SK-N-SH (cell line): ENCODE data around the gene CLGN. TPM values are rescaled to one million over a fixed set of nuclear protein-coding genes. Genes with fewer than 3 reads are reported as not detected.

Experiments used
- CTCF ChIA-PET: fragments of 300-600, 350-600 bp; formaldehyde crosslinking; extraction: SDS; loops from one replicate; lab custom pipeline; 2021; lab: Yijun Ruan, JAX
- POLR2A ChIA-PET: fragments of 350-600 bp; sonication (Branson Sonifier 250); formaldehyde crosslinking; extraction: SDS; loops from one replicate; lab custom pipeline; 2020; ENCODE audit warnings: antibody characterized with exemption, inconsistent platforms; lab: Yijun Ruan, JAX
- DNase-seq: peaks from one replicate; pipeline ENCODE4 v3.0.0; 2012
- H2AFZ ChIP-seq: fragments of 200-600 bp; sonication (generic); 2 replicates; pipeline ENCODE4 v1.8.1; 2016; ENCODE audit warnings: antibody characterized with exemption, mild to moderate bottlenecking, low read depth
- H3F3A ChIP-seq: fragments of 200-600 bp; sonication (generic); replicated peaks from 2 replicates; pipeline ENCODE3; 2016; ENCODE audit warnings: antibody characterized with exemption, mild to moderate bottlenecking; ENCODE audit not compliant: insufficient read depth
- H3K27ac ChIP-seq, 2 experiments: fragments of 200-500 bp in 1 of 2; fragments of 200-600 bp in 1 of 2; sonication (Bioruptor generic) in 1 of 2; sonication (generic), shearing (Covaris generic) in 1 of 2; 2 replicates each; pipeline versions ENCODE4 v1.5.1 to v1.6.1; 2014 to 2016; ENCODE audit warnings: low read depth in 2 of 2, inconsistent platforms in 1 of 2, low read length in 1 of 2, mild to moderate bottlenecking in 1 of 2, mixed read lengths in 1 of 2
- H3K27me3 ChIP-seq: fragments of 200-600 bp; sonication (generic), shearing (Covaris generic); 2 replicates; pipeline ENCODE4 v1.6.1; 2016; ENCODE audit warnings: mixed run types; ENCODE audit not compliant: insufficient read depth
- H3K36me3 ChIP-seq, 2 experiments: fragments of 200-500 bp in 1 of 2; fragments of 200-600 bp in 1 of 2; sonication (Bioruptor generic) in 1 of 2; sonication (generic) in 1 of 2; replicated peaks in 1 of 2; 2 replicates each; pipeline versions ENCODE3 to v1.5.1; 2014 to 2016; ENCODE audit warnings: low read length in 1 of 2, mild to moderate bottlenecking in 1 of 2; ENCODE audit not compliant: insufficient read depth in 2 of 2, control insufficient read depth in 1 of 2
- H3K4me1 ChIP-seq, 2 experiments: fragments of 200-500 bp in 1 of 2; fragments of 200-600 bp in 1 of 2; sonication (Bioruptor generic) in 1 of 2; sonication (generic), shearing (Covaris generic) in 1 of 2; 2 replicates each; pipeline versions ENCODE4 v1.5.1 to v1.6.1; 2014 to 2016; ENCODE audit warnings: low read depth in 1 of 2, low read length in 1 of 2, mixed run types in 1 of 2; ENCODE audit not compliant: insufficient read depth in 2 of 2, control insufficient read depth in 1 of 2
- H3K4me2 ChIP-seq: fragments of 200-600 bp; sonication (generic), shearing (Covaris generic); 2 replicates; pipeline ENCODE4 v1.6.1; 2017; ENCODE audit warnings: mixed run types
- H3K4me3 ChIP-seq, 2 experiments: fragments of 200-500 bp in 1 of 2; fragments of 200-600 bp in 1 of 2; sonication (Bioruptor generic) in 1 of 2; sonication (generic), shearing (Covaris generic) in 1 of 2; 2 replicates each; pipeline versions ENCODE4 v1.5.1 to v1.8.1; 2014 to 2016; ENCODE audit warnings: low read depth in 2 of 2, inconsistent platforms in 1 of 2, low read length in 1 of 2, mild to moderate bottlenecking in 1 of 2, mixed read lengths in 1 of 2, moderate library complexity in 1 of 2
- H3K79me2 ChIP-seq: fragments of 200-600 bp; sonication (generic); 2 replicates; pipeline ENCODE4 v1.8.1; 2017; ENCODE audit warnings: mild to moderate bottlenecking; ENCODE audit not compliant: insufficient read depth
- H3K9ac ChIP-seq: fragments of 200-600 bp; sonication (generic); 2 replicates; pipeline ENCODE4 v1.6.1; 2017; ENCODE audit warnings: mixed run types
- H3K9me2 ChIP-seq: fragments of 200-600 bp; sonication (generic); 2 replicates; pipeline ENCODE4 v1.6.1; 2017; ENCODE audit warnings: mixed run types
- H3K9me3 ChIP-seq: fragments of 200-600 bp; sonication (generic); 2 replicates; pipeline ENCODE4 v1.6.1; 2017; ENCODE audit warnings: mixed run types, mild to moderate bottlenecking, moderate library complexity
- H4K20me1 ChIP-seq: fragments of 200-600 bp; sonication (generic); 2 replicates; pipeline ENCODE4 v1.6.1; 2017; ENCODE audit warnings: mild to moderate bottlenecking, mixed run types; ENCODE audit not compliant: insufficient read depth
- ELF1 ChIP-seq: IDR thresholded peaks from 2 replicates; pipeline ENCODE4 v1.4.0; 2012
- EP300 ChIP-seq, 2 experiments: IDR thresholded peaks; 2 replicates each; pipeline versions ENCODE4 v1.4.0 to v1.6.1; 2012; ENCODE audit warnings: borderline replicate concordance in 1 of 2, low read depth in 1 of 2, low read length in 1 of 2
- EZH2phosphoT487 ChIP-seq: fragments of 200-600 bp; sonication (generic); IDR thresholded peaks from 2 replicates; pipeline ENCODE4 v1.6.1; 2017; ENCODE audit warnings: low read depth, mixed run types, mild to moderate bottlenecking, antibody characterized with exemption, moderate library complexity, borderline replicate concordance
- FOSL2 ChIP-seq: IDR thresholded peaks from 2 replicates; pipeline ENCODE4 v1.4.0; 2012; ENCODE audit warnings: low read depth, mild to moderate bottlenecking, moderate library complexity, borderline replicate concordance
- FOXJ3 ChIP-seq: sonication (generic); formaldehyde crosslinking; IDR thresholded peaks from 2 replicates; pipeline ENCODE4 v1.5.1; 2020; ENCODE audit warnings: mild to moderate bottlenecking, missing genetic modification reagents
- GABPA ChIP-seq: IDR thresholded peaks from 2 replicates; pipeline ENCODE4 v1.4.0; 2012; ENCODE audit warnings: low read depth, mild to moderate bottlenecking
- GATA2 ChIP-seq: sonication (generic); formaldehyde crosslinking; IDR thresholded peaks from 2 replicates; pipeline ENCODE4 v1.5.0; 2020; ENCODE audit warnings: mild to moderate bottlenecking, missing genetic modification reagents
- MEF2A ChIP-seq: IDR thresholded peaks from 2 replicates; pipeline ENCODE4 v1.4.0; 2012; ENCODE audit warnings: low read depth, borderline replicate concordance
- NFIC ChIP-seq: IDR thresholded peaks from 2 replicates; pipeline ENCODE4 v1.4.0; 2012; ENCODE audit warnings: borderline replicate concordance
- NRF1 ChIP-seq: IDR thresholded peaks from 2 replicates; pipeline ENCODE4 v1.6.1; 2012; ENCODE audit warnings: low read depth, mild to moderate bottlenecking, low read length
- POLR2AphosphoS5 ChIP-seq: IDR thresholded peaks from 2 replicates; pipeline ENCODE4 v1.6.1; 2012; ENCODE audit warnings: low read depth, low read length
- RAD21 ChIP-seq: IDR thresholded peaks from 2 replicates; pipeline ENCODE4 v1.6.1; 2012; ENCODE audit warnings: mild to moderate bottlenecking, low read length
- RCOR1 ChIP-seq: fragments of 150-350 bp; IDR thresholded peaks from 2 replicates; pipeline ENCODE4 v1.6.1; 2017; ENCODE audit warnings: antibody characterized with exemption, low read length
- SMC3 ChIP-seq: IDR thresholded peaks from 2 replicates; pipeline ENCODE4 v1.6.1; 2012; ENCODE audit warnings: low read depth, low read length, improper control_type of control experiment
- TAF1 ChIP-seq: IDR thresholded peaks from 2 replicates; pipeline ENCODE4 v1.6.1; 2012; ENCODE audit warnings: low read depth, mild to moderate bottlenecking, low read length, moderate library complexity, borderline replicate concordance
- TCF12 ChIP-seq: IDR thresholded peaks from 2 replicates; pipeline ENCODE4 v1.4.0; 2012
- TEAD4 ChIP-seq: IDR thresholded peaks from 2 replicates; pipeline ENCODE4 v1.4.0; 2012; ENCODE audit warnings: mild to moderate bottlenecking, borderline replicate concordance; ENCODE audit not compliant: insufficient read depth
- WGBS: methylation state at CpG from one replicate; pipeline ENCODE4 v1.1.6; 2017; ENCODE audit warnings: low lambda C conversion rate; 5-methylcytosine and 5-hydroxymethylcytosine counted together
- polyA plus RNA-seq, 3 experiments: library from polyadenylated mRNA; depleted of rRNA; stranded (reverse); fragments of >200 nt; gene quantifications; 2 replicates each; pipeline ENCODE4 v1.2.3, GENCODE V29; 2012
- TF ChIP-seq, protein P1 (sequence below): fragments of 200-600 bp; sonication (generic); IDR thresholded peaks from 2 replicates; pipeline ENCODE4 v1.6.1; 2017; ENCODE audit warnings: antibody characterized with exemption, mild to moderate bottlenecking, moderate library complexity
- TF ChIP-seq, protein P2 (sequence below): IDR thresholded peaks from 2 replicates; pipeline ENCODE4; 2012
- TF ChIP-seq, protein P3 (sequence below): IDR thresholded peaks from 2 replicates; pipeline ENCODE4 v1.4.0; 2012; ENCODE audit warnings: low read depth, borderline replicate concordance
- TF ChIP-seq, protein P4 (sequence below): IDR thresholded peaks from 2 replicates; pipeline ENCODE4 v1.6.1; 2012; ENCODE audit warnings: mild to moderate bottlenecking, low read depth, low read length, moderate library complexity

The CLGN gene, protein sequence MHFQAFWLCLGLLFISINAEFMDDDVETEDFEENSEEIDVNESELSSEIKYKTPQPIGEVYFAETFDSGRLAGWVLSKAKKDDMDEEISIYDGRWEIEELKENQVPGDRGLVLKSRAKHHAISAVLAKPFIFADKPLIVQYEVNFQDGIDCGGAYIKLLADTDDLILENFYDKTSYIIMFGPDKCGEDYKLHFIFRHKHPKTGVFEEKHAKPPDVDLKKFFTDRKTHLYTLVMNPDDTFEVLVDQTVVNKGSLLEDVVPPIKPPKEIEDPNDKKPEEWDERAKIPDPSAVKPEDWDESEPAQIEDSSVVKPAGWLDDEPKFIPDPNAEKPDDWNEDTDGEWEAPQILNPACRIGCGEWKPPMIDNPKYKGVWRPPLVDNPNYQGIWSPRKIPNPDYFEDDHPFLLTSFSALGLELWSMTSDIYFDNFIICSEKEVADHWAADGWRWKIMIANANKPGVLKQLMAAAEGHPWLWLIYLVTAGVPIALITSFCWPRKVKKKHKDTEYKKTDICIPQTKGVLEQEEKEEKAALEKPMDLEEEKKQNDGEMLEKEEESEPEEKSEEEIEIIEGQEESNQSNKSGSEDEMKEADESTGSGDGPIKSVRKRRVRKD
- polyA plus RNA-seq (2012; rRNA removed), result 0.72 and 0.80 TPM in 2 replicates
- 1.5 and 1.9 TPM in 2 replicates for polyA plus RNA-seq (2012; cell fraction: cytosol; rRNA removed)
- polyA plus RNA-seq (2012; cell fraction: nucleus; rRNA removed), result 0.41 and 0.55 TPM in 2 replicates

DNA sequence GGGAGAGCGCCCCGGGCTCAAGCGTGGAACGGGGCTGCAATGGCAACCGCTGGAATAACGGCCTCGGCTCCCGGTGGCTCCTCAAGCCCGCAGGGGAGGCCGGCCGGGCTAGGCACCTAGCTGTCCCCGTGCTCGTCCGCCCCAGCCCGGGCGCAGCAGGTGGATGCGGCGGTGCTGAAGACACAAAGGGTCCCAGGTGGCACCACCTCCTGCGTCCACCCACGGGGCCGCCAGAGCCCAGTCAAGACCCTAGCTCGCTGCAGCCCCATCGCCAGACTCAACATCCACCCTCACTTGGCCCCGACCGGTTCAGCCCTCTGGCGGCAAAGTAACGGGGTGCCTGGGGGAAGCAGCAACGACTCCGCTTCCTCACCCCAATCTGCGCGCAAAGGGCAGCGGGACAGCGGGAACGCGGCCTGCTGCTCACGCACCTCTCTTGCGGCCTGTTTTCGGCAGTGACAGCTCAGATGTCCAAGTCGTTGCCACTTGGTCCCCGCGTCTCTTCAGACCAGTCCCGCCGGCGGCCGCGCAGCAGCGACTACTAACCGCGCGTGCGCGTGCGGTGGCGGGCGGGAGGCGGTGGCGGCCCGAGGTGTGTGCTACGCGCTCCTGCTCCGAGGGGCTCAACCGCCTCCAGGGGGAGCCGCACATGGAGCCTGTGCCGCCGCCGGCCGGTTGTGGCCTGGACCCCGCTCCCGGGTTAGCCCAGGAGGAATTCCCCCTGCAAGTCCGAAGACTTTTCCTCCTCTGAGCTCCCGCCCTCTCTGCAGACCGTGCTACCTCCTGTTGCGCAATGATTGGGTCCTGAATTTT, at the start of gene CLGN:
Gene CLGN, minus strand, starts transcription at position 543 of the 813 bp plus-strand sequence. CDS start 14,570 bp downstream, outside the sequence.
- H3K27ac ChIP-seq, result peak within 1 kb of the TSS in 1 of 2 experiments; percentile 82; a peak in 2 of 4 replicates
- TF ChIP-seq TCF12 (no peak), RAD21 (peak; percentile 43), ELF1 (no peak), RCOR1 (no peak), TEAD4 (no peak), NFIC (no peak), MEF2A (no peak), TAF1 (no peak), FOXJ3 (CRISPR knock-in tag) (no peak), NRF1 (peak; percentile 71), EZH2phosphoT487 (no peak), GABPA (no peak), FOSL2 (no peak), GATA2 (CRISPR knock-in tag) (no peak), POLR2AphosphoS5 (no peak), EP300 (IDR thresholded peaks at IDR 0.05; ENCODE audit: borderline replicate concordance in 1 of 2, low read depth in 1 of 2, low read length in 1 of 2) (no peak), SMC3 (peak; percentile 51)
- TF ChIP-seq, protein P1, sequence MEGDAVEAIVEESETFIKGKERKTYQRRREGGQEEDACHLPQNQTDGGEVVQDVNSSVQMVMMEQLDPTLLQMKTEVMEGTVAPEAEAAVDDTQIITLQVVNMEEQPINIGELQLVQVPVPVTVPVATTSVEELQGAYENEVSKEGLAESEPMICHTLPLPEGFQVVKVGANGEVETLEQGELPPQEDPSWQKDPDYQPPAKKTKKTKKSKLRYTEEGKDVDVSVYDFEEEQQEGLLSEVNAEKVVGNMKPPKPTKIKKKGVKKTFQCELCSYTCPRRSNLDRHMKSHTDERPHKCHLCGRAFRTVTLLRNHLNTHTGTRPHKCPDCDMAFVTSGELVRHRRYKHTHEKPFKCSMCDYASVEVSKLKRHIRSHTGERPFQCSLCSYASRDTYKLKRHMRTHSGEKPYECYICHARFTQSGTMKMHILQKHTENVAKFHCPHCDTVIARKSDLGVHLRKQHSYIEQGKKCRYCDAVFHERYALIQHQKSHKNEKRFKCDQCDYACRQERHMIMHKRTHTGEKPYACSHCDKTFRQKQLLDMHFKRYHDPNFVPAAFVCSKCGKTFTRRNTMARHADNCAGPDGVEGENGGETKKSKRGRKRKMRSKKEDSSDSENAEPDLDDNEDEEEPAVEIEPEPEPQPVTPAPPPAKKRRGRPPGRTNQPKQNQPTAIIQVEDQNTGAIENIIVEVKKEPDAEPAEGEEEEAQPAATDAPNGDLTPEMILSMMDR, result peak; percentile 59
- TF ChIP-seq, protein P2, sequence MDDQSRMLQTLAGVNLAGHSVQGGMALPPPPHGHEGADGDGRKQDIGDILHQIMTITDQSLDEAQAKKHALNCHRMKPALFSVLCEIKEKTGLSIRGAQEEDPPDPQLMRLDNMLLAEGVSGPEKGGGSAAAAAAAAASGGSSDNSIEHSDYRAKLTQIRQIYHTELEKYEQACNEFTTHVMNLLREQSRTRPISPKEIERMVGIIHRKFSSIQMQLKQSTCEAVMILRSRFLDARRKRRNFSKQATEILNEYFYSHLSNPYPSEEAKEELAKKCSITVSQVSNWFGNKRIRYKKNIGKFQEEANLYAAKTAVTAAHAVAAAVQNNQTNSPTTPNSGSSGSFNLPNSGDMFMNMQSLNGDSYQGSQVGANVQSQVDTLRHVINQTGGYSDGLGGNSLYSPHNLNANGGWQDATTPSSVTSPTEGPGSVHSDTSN, result no peak
- TF ChIP-seq, protein P3, sequence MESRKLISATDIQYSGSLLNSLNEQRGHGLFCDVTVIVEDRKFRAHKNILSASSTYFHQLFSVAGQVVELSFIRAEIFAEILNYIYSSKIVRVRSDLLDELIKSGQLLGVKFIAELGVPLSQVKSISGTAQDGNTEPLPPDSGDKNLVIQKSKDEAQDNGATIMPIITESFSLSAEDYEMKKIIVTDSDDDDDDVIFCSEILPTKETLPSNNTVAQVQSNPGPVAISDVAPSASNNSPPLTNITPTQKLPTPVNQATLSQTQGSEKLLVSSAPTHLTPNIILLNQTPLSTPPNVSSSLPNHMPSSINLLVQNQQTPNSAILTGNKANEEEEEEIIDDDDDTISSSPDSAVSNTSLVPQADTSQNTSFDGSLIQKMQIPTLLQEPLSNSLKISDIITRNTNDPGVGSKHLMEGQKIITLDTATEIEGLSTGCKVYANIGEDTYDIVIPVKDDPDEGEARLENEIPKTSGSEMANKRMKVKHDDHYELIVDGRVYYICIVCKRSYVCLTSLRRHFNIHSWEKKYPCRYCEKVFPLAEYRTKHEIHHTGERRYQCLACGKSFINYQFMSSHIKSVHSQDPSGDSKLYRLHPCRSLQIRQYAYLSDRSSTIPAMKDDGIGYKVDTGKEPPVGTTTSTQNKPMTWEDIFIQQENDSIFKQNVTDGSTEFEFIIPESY, result no peak
- TF ChIP-seq, protein P4, sequence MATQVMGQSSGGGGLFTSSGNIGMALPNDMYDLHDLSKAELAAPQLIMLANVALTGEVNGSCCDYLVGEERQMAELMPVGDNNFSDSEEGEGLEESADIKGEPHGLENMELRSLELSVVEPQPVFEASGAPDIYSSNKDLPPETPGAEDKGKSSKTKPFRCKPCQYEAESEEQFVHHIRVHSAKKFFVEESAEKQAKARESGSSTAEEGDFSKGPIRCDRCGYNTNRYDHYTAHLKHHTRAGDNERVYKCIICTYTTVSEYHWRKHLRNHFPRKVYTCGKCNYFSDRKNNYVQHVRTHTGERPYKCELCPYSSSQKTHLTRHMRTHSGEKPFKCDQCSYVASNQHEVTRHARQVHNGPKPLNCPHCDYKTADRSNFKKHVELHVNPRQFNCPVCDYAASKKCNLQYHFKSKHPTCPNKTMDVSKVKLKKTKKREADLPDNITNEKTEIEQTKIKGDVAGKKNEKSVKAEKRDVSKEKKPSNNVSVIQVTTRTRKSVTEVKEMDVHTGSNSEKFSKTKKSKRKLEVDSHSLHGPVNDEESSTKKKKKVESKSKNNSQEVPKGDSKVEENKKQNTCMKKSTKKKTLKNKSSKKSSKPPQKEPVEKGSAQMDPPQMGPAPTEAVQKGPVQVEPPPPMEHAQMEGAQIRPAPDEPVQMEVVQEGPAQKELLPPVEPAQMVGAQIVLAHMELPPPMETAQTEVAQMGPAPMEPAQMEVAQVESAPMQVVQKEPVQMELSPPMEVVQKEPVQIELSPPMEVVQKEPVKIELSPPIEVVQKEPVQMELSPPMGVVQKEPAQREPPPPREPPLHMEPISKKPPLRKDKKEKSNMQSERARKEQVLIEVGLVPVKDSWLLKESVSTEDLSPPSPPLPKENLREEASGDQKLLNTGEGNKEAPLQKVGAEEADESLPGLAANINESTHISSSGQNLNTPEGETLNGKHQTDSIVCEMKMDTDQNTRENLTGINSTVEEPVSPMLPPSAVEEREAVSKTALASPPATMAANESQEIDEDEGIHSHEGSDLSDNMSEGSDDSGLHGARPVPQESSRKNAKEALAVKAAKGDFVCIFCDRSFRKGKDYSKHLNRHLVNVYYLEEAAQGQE, result no peak

More for the DNA sequence above, at the start of gene CLGN:
- ChIA-PET CTCF (interaction anchor here (0.6 to 5.7 kb wide), 43 partner anchors 9 to 1250 kb away, joined by 3 to 35 read pairs (median 4); partner anchors contain the start of genes ELMOD2, RNF150 and SCOC), POLR2A (interaction anchor here (1.5 to 2.3 kb wide), 2 partner anchors 54 to 97 kb away, joined by 4 to 11 read pairs; partner anchors contain the start of genes ELMOD2 and SCOC)
- Histone ChIP-seq H3K9ac (peak within 1 kb of the TSS; percentile 36; the same call in 1 of the 2 replicates), H4K20me1 (no peaks in the 10 kb centered on the region), H3K4me2 (peak within 1 kb of the TSS; percentile 94), H3K9me2 (no peaks in the 10 kb centered on the region), H3K9me3 (no peaks in the 10 kb centered on the region), H3K36me3 (no peaks in the 10 kb centered on the region), H3K4me1 (no peaks in the 10 kb centered on the region; a peak in 1 of 4 replicates), H3K4me3 (peak within 1 kb of the TSS; percentile 78 to 83), H3K79me2 (no peaks in the 10 kb centered on the region), H3F3A (peaks cover 4% of the 10 kb centered on the region), H3K27me3 (peaks cover 4% of the 10 kb centered on the region; the same call in 1 of the 2 replicates), H2AFZ (peak within 1 kb of the TSS; percentile 95)
- WGBS, result 2% methylated on average over 33 of the region's 73 CpGs
- peak; percentile 95 for DNase-seq
